Measurements from ENCODE around the gene BNC2.

The BNC2 gene

GRCh38 chr9:16752601-16753000, 117.9 kb downstream of the BNC2 start:
- Histone ChIP-seq H3K9me3 (ENCODE audit: control insufficient read depth in 1 of 2, low read length in 2 of 2) (no peaks in the 10 kb centered on the region), H3K4me3 (ENCODE audit: low read depth in 1 of 2, low read length in 2 of 2) (no peak overlapping the region), H3K27me3 (ENCODE audit: low read depth, low read length) (no peaks in the 10 kb centered on the region), H3K27ac (ENCODE audit: low read length) (no peak overlapping the region), H3K36me3 (ENCODE audit: control insufficient read depth in 1 of 2, insufficient read depth in 2 of 2, low read length in 2 of 2) (no peaks in the 10 kb centered on the region), H3K4me1 (ENCODE audit: control insufficient read depth in 1 of 2, insufficient read depth in 2 of 2, low read length in 2 of 2) (peaks cover 0 to 7% of the 10 kb centered on the region in 2 donors)

DNA sequence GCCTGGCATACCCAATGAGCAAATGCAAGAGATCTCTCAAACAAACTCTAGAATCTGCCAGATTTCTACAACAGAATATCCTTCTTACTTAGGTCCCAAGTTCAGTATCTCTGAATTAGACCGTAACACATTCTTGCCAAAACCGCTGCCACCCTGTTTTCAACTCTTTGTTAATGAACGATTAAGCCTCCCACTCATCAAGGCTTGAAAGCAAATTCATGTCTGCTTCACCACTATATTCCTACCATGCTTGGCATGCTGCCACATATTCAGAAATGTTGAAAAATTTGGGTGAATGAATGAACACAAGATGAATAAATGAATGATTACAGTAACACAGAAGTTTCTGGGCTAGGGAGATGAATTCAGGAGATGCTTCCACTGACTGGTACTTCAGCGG, 119.9 kb downstream of the BNC2 start:
- peaks cover 0 to 7% of the 10 kb centered on the region in 2 donors for H3K4me1 ChIP-seq (ENCODE audit: control insufficient read depth in 1 of 2, insufficient read depth in 2 of 2, low read length in 2 of 2)
- no peak overlapping the region for H3K27ac ChIP-seq (ENCODE audit: low read length)
- no peak overlapping the region for H3K4me3 ChIP-seq (ENCODE audit: low read depth in 1 of 2, low read length in 2 of 2)
- H3K27me3 ChIP-seq (ENCODE audit: low read depth, low read length) = no peaks in the 10 kb centered on the region
- H3K36me3 ChIP-seq (ENCODE audit: control insufficient read depth in 1 of 2, insufficient read depth in 2 of 2, low read length in 2 of 2) = no peaks in the 10 kb centered on the region
- no peaks in the 10 kb centered on the region for H3K9me3 ChIP-seq (ENCODE audit: control insufficient read depth in 1 of 2, low read length in 2 of 2)

DNA sequence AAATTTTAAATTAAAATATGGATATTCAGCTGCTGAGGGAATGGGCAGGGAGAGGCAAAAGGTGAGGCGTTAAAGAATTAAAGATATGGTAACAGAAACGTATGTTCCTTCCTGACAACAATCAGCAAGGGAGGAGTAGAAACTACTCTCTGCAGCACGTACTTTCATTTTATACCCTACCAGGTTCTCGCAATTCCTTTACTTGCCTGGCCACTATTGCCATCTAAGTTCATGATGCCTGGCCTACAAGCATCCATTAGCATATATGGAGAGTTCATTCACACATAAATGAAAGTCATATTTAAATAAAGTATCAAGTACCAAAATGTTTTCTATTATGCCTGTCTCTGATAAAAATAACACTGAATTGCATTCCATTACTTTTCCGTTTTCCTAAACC, 125.1 kb downstream of the BNC2 start:
- H3K9me3 ChIP-seq (ENCODE audit: control insufficient read depth in 1 of 2, low read length in 2 of 2) = no peaks in the 10 kb centered on the region
- peaks cover 0 to 4% of the 10 kb centered on the region in 2 donors for H3K4me1 ChIP-seq (ENCODE audit: control insufficient read depth in 1 of 2, insufficient read depth in 2 of 2, low read length in 2 of 2)
- no peak overlapping the region for H3K4me3 ChIP-seq (ENCODE audit: low read depth in 1 of 2, low read length in 2 of 2)

DNA sequence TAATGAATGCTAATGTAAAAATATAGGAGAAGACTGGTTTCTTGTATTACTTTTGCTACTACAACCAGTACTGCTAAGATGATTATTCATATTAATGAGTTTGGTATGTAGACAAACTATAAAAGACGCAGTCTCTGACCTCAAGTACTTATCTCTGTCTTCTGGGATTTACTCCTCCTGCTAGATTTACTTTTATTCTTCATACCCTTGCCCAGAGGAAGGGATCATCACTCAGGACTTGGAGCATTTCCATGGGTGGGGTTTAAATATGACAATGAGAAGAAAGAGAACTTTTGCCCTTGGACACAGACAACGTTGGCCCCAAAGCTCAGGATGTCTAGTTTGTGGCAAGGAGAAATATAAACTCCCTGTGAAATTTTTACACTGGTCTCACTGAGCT, 126.1 kb downstream of the BNC2 start:
- Histone ChIP-seq H3K4me1 (ENCODE audit: control insufficient read depth in 1 of 2, insufficient read depth in 2 of 2, low read length in 2 of 2) (peaks cover 0 to 4% of the 10 kb centered on the region in 2 donors), H3K4me3 (ENCODE audit: low read depth in 1 of 2, low read length in 2 of 2) (no peak overlapping the region)

More for the DNA sequence above, 125.1 kb downstream of the BNC2 start:
- no peaks in the 10 kb centered on the region for H3K27me3 ChIP-seq (ENCODE audit: low read depth, low read length)
- H3K36me3 ChIP-seq (ENCODE audit: control insufficient read depth in 1 of 2, insufficient read depth in 2 of 2, low read length in 2 of 2) = no peaks in the 10 kb centered on the region
- H3K27ac ChIP-seq (ENCODE audit: low read length) = no peak overlapping the region

GRCh38 chr9:16743375-16743774, 127.1 kb downstream of the BNC2 start:
- Histone ChIP-seq H3K27me3 (ENCODE audit: low read depth, low read length) (no peaks in the 10 kb centered on the region), H3K36me3 (ENCODE audit: control insufficient read depth in 1 of 2, insufficient read depth in 2 of 2, low read length in 2 of 2) (no peaks in the 10 kb centered on the region), H3K27ac (ENCODE audit: low read length) (no peak overlapping the region), H3K4me3 (ENCODE audit: low read depth in 1 of 2, low read length in 2 of 2) (no peak overlapping the region), H3K9me3 (ENCODE audit: control insufficient read depth in 1 of 2, low read length in 2 of 2) (no peaks in the 10 kb centered on the region), H3K4me1 (ENCODE audit: control insufficient read depth in 1 of 2, insufficient read depth in 2 of 2, low read length in 2 of 2) (peaks cover 0 to 4% of the 10 kb centered on the region in 2 donors)

More for the DNA sequence above, 126.1 kb downstream of the BNC2 start:
- H3K27ac ChIP-seq (ENCODE audit: low read length) = no peak overlapping the region
- no peaks in the 10 kb centered on the region for H3K9me3 ChIP-seq (ENCODE audit: control insufficient read depth in 1 of 2, low read length in 2 of 2)
- H3K27me3 ChIP-seq (ENCODE audit: low read depth, low read length) = no peaks in the 10 kb centered on the region
- H3K36me3 ChIP-seq (ENCODE audit: control insufficient read depth in 1 of 2, insufficient read depth in 2 of 2, low read length in 2 of 2) = no peaks in the 10 kb centered on the region

DNA sequence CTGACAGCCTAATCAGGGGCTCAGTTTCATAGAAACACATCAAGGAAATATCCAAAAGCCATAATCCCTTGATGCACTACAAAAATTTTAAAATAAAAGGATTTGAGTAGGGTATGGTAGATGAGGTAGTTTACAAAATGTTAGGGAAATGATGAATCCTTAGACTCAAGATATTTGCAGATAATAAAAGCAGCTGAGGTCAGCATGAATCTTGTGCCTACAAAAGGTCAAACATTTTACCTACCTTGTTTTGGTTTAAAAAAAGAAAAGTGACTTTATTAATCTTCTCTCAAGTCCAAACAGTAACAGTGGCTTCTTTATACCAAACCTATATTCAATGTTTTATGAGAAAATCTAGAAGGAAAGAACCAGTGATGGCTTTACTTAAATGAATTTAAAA, 135.5 kb downstream of the BNC2 start:
- Histone ChIP-seq H3K9me3 (ENCODE audit: control insufficient read depth in 1 of 2, low read length in 2 of 2) (no peaks in the 10 kb centered on the region), H3K27ac (ENCODE audit: low read length) (no peak overlapping the region), H3K4me1 (ENCODE audit: control insufficient read depth in 1 of 2, insufficient read depth in 2 of 2, low read length in 2 of 2) (peaks cover 0 to 5% of the 10 kb centered on the region in 2 donors), H3K36me3 (ENCODE audit: control insufficient read depth in 1 of 2, insufficient read depth in 2 of 2, low read length in 2 of 2) (peaks cover 0 to 3% of the 10 kb centered on the region in 2 donors), H3K4me3 (ENCODE audit: low read depth in 1 of 2, low read length in 2 of 2) (no peak overlapping the region), H3K27me3 (ENCODE audit: low read depth, low read length) (no peaks in the 10 kb centered on the region)

DNA sequence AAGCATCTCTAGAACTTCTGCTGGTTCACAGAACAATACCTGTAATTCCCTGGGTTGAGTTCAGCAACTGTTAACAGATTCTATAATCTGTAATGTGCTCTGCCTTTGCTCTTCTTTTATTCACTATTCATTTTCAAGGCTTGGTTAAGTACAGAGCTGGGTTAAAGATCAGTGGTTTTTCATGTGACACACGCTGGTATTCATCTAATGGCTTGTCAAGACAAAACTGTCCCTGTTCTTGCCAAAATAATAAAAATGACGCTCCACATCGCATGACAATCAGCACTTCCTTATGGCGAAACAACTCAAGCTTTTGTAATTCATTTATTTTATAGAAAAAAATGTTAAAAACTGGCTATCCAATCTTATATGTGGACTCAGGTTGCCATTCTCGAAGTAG, 137.9 kb downstream of the BNC2 start:
- H3K9me3 ChIP-seq (ENCODE audit: control insufficient read depth in 1 of 2, low read length in 2 of 2) = no peaks in the 10 kb centered on the region
- H3K27me3 ChIP-seq (ENCODE audit: low read depth, low read length) = no peaks in the 10 kb centered on the region
- H3K4me1 ChIP-seq (ENCODE audit: control insufficient read depth in 1 of 2, insufficient read depth in 2 of 2, low read length in 2 of 2) = peaks cover 0 to 25% of the 10 kb centered on the region in 2 donors
- no peak overlapping the region for H3K4me3 ChIP-seq (ENCODE audit: low read depth in 1 of 2, low read length in 2 of 2)
- H3K27ac ChIP-seq (ENCODE audit: low read length) = no peak overlapping the region
- H3K36me3 ChIP-seq (ENCODE audit: control insufficient read depth in 1 of 2, insufficient read depth in 2 of 2, low read length in 2 of 2) = peaks cover 0 to 3% of the 10 kb centered on the region in 2 donors

DNA sequence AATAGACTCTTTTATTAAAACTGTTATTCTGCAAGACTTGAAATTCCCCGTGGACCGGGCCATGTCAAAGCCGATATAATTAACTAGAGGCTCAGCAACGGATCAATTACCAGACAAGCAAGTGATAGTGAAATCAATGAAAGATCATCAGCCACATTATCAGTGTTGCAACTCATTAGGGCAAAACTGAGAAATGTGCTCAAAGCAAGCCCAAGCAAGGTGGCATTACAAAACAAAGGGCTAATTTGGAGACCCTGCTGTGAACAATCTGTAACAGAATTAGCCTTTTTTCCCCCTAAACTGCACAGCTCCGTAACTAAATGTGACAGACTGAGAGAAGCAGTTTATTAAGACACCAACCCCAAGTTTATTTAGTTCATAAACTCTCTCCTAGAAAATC, 140.3 kb downstream of the BNC2 start:
- Histone ChIP-seq H3K9me3 (ENCODE audit: control insufficient read depth in 1 of 2, low read length in 2 of 2) (no peaks in the 10 kb centered on the region), H3K36me3 (ENCODE audit: control insufficient read depth in 1 of 2, insufficient read depth in 2 of 2, low read length in 2 of 2) (peaks cover 3 to 7% of the 10 kb centered on the region in 2 donors), H3K27me3 (ENCODE audit: low read depth, low read length) (no peaks in the 10 kb centered on the region), H3K4me1 (ENCODE audit: control insufficient read depth in 1 of 2, insufficient read depth in 2 of 2, low read length in 2 of 2) (peaks cover 0 to 31% of the 10 kb centered on the region in 2 donors), H3K27ac (ENCODE audit: low read length) (no peak overlapping the region), H3K4me3 (ENCODE audit: low read depth in 1 of 2, low read length in 2 of 2) (no peak overlapping the region)

DNA sequence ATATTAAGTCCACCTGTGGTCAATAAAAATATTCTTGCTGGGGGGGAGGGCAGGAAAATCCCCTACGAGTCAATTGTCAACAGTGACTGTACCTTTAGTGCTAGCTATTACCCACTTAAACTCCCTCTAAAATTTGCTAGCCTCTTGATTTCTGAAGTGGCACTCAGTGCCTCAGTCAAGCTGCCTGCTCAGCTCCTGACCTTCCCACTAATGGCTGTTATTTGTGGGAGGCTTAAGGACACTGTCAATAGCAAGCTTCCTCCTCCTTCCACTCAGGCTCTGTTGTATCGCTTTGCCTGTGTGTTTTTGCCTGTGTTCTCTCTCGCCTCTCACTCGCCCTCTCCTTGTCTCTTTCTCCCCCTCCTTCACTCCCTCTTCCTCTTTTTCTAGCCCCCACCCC, 140.8 kb downstream of the BNC2 start:
- no peak overlapping the region for H3K4me3 ChIP-seq (ENCODE audit: low read depth in 1 of 2, low read length in 2 of 2)
- no peak overlapping the region for H3K27ac ChIP-seq (ENCODE audit: low read length)
- H3K27me3 ChIP-seq (ENCODE audit: low read depth, low read length) = no peaks in the 10 kb centered on the region
- H3K9me3 ChIP-seq (ENCODE audit: control insufficient read depth in 1 of 2, low read length in 2 of 2) = no peaks in the 10 kb centered on the region
- peaks cover under 1 to 7% of the 10 kb centered on the region in 2 donors for H3K36me3 ChIP-seq (ENCODE audit: control insufficient read depth in 1 of 2, insufficient read depth in 2 of 2, low read length in 2 of 2)
- H3K4me1 ChIP-seq (ENCODE audit: control insufficient read depth in 1 of 2, insufficient read depth in 2 of 2, low read length in 2 of 2) = peaks cover 0 to 31% of the 10 kb centered on the region in 2 donors

DNA sequence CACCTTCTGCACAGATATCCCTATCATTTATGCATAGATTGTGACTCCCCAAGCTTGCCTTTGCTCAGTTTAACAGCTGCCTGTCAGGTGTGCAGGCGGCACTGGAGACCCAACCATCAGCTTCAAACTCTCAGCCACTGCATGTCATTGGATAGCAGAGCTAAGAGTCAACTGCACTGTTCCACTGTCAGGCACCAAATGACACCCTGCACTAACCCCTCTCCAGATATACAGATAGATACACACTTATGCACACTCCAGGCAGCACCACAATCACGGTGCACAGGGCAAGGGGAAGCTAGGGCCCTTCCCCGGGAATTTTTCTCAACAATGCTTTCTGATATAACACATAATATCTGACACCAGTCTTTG, 142.3 kb downstream of the BNC2 start:
- H3K36me3 ChIP-seq (ENCODE audit: control insufficient read depth in 1 of 2, insufficient read depth in 2 of 2, low read length in 2 of 2) = peaks cover 0 to 7% of the 10 kb centered on the region in 2 donors
- H3K27ac ChIP-seq (ENCODE audit: low read length) = peak overlapping the region; percentile 91
- peak overlapping the region; percentile 62 to 72 for H3K4me3 ChIP-seq (ENCODE audit: low read depth in 1 of 2, low read length in 2 of 2)
- peaks cover 0 to 31% of the 10 kb centered on the region in 2 donors for H3K4me1 ChIP-seq (ENCODE audit: control insufficient read depth in 1 of 2, insufficient read depth in 2 of 2, low read length in 2 of 2)
- no peaks in the 10 kb centered on the region for H3K9me3 ChIP-seq (ENCODE audit: control insufficient read depth in 1 of 2, low read length in 2 of 2)
- H3K27me3 ChIP-seq (ENCODE audit: low read depth, low read length) = no peaks in the 10 kb centered on the region

- peak overlapping the region; percentile 62 to 72 for H3K4me3 ChIP-seq (ENCODE audit: low read depth in 1 of 2, low read length in 2 of 2)
- peaks cover 0 to 31% of the 10 kb centered on the region in 2 donors for H3K4me1 ChIP-seq (ENCODE audit: control insufficient read depth in 1 of 2, insufficient read depth in 2 of 2, low read length in 2 of 2)
- no peaks in the 10 kb centered on the region for H3K9me3 ChIP-seq (ENCODE audit: control insufficient read depth in 1 of 2, low read length in 2 of 2)
- peaks cover 0 to 7% of the 10 kb centered on the region in 2 donors for H3K36me3 ChIP-seq (ENCODE audit: control insufficient read depth in 1 of 2, insufficient read depth in 2 of 2, low read length in 2 of 2)
- H3K27ac ChIP-seq (ENCODE audit: low read length) = peak overlapping the region; percentile 91
- H3K27me3 ChIP-seq (ENCODE audit: low read depth, low read length) = no peaks in the 10 kb centered on the region
Observed at GRCh38 chr9:16727452-16728136, 142.9 kb downstream of the BNC2 start.
